Breast epithelium (tissue), 3 donors: ENCODE data around the gene PTPRA.

Source experiments
- POLR2A ChIP-seq: fragments of 450-650 bp; IDR thresholded peaks from one replicate; pipeline ENCODE4 v1.6.1; 2016; ENCODE audit warnings: antibody characterized with exemption, mild to moderate bottlenecking, moderate library complexity
- POLR2AphosphoS5 ChIP-seq, 3 donors: sonication (generic); formaldehyde crosslinking; IDR thresholded peaks; one replicate each; pipeline ENCODE4 v1.6.1; 2017; ENCODE audit warnings: antibody characterized with exemption in 3 of 3
- TF ChIP-seq, protein P1 (sequence below), 3 donors: fragments of 450-650 bp; IDR thresholded peaks; one replicate each; pipeline ENCODE4 v1.5.1; 2016 to 2017; ENCODE audit warnings: antibody characterized with exemption in 3 of 3, mild to moderate bottlenecking in 3 of 3, moderate library complexity in 3 of 3

GRCh38 chr20:2918096-2919049 is 45.1 kb downstream of the PTPRA start:
- TF ChIP-seq, protein P1, sequence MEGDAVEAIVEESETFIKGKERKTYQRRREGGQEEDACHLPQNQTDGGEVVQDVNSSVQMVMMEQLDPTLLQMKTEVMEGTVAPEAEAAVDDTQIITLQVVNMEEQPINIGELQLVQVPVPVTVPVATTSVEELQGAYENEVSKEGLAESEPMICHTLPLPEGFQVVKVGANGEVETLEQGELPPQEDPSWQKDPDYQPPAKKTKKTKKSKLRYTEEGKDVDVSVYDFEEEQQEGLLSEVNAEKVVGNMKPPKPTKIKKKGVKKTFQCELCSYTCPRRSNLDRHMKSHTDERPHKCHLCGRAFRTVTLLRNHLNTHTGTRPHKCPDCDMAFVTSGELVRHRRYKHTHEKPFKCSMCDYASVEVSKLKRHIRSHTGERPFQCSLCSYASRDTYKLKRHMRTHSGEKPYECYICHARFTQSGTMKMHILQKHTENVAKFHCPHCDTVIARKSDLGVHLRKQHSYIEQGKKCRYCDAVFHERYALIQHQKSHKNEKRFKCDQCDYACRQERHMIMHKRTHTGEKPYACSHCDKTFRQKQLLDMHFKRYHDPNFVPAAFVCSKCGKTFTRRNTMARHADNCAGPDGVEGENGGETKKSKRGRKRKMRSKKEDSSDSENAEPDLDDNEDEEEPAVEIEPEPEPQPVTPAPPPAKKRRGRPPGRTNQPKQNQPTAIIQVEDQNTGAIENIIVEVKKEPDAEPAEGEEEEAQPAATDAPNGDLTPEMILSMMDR (IDR thresholded peaks at IDR 0.05) = no peak
- TF ChIP-seq POLR2A (no peak), POLR2AphosphoS5 (IDR thresholded peaks at IDR 0.05) (no peak)
